ENCODE results near the gene KLHL20.

DNA sequence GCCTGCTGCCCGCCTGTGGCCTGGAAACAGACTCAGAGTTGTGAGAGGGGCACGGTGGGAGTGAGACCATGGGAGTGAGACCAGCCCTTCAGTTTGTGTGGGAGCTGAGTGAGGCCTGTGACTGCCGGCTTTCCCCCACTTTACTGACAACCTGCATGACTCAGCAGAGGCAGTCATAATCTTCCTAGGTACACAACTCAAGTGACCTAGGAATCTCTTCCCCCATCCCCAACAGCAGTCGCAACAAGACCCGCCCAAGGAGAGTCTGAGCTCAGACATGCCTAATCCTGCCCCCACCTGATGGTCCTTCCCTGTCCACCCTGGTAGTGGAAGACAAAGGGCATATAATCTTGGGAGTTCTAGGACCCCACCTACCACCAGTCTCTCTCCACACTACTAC, 44.2 kb downstream of the KLHL20 start:
- no peak for TF ChIP-seq POLR2A (IDR thresholded peaks at IDR 0.05)
- TF ChIP-seq, protein P1, sequence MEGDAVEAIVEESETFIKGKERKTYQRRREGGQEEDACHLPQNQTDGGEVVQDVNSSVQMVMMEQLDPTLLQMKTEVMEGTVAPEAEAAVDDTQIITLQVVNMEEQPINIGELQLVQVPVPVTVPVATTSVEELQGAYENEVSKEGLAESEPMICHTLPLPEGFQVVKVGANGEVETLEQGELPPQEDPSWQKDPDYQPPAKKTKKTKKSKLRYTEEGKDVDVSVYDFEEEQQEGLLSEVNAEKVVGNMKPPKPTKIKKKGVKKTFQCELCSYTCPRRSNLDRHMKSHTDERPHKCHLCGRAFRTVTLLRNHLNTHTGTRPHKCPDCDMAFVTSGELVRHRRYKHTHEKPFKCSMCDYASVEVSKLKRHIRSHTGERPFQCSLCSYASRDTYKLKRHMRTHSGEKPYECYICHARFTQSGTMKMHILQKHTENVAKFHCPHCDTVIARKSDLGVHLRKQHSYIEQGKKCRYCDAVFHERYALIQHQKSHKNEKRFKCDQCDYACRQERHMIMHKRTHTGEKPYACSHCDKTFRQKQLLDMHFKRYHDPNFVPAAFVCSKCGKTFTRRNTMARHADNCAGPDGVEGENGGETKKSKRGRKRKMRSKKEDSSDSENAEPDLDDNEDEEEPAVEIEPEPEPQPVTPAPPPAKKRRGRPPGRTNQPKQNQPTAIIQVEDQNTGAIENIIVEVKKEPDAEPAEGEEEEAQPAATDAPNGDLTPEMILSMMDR (IDR thresholded peaks at IDR 0.05) = no peak
